Measurements from ENCODE around the gene PEX14. TPM values are rescaled to one million over a fixed set of nuclear protein-coding genes. Genes with fewer than 3 reads are reported as not detected.

The PEX14 gene
- total RNA-seq, 4 donors from 2014 or later, result 10.1 to 22.7 (median 15.1) TPM

DNA sequence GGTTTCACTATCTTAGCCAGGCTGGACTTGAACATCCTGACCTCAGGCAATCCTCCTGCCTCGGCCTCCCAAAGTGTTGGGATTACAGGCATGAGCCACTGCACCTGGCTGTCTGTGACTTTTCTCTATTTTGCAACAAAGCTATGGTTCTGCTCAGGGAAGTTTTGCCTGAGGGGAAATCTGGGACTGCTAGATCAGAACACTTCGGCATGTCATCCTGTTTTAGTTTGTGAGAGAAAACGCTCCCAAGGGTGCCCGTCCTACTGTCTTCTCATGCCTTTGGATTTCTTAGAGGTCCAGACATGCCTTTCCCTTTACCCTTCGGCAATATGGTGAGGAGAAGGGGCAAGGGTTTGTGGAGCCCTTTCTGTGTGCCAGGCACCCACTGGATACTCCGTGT lies 30.5 kb upstream of the PEX14 start:
- Histone ChIP-seq H3K27me3 (no peaks in the 10 kb centered on the region), H3K4me3 (no peak overlapping the region), H3K27ac (no peak overlapping the region), H3K36me3 (peaks cover 0 to 34% of the 10 kb centered on the region in 2 donors), H3K9me3 (no peaks in the 10 kb centered on the region), H3K4me1 (no peaks in the 10 kb centered on the region)
- ATAC-seq, result no peak
- 85 to 97% methylated on average over 5 of the region's 6 CpGs for WGBS, 2 donors (ENCODE audit: low coverage in 1 of 2)
- TF ChIP-seq POLR2A (IDR thresholded peaks at IDR 0.05) (no peak), POLR2AphosphoS5 (IDR thresholded peaks at IDR 0.05) (no peak), EP300 (IDR thresholded peaks at IDR 0.05) (no peak)
- TF ChIP-seq, protein P1, sequence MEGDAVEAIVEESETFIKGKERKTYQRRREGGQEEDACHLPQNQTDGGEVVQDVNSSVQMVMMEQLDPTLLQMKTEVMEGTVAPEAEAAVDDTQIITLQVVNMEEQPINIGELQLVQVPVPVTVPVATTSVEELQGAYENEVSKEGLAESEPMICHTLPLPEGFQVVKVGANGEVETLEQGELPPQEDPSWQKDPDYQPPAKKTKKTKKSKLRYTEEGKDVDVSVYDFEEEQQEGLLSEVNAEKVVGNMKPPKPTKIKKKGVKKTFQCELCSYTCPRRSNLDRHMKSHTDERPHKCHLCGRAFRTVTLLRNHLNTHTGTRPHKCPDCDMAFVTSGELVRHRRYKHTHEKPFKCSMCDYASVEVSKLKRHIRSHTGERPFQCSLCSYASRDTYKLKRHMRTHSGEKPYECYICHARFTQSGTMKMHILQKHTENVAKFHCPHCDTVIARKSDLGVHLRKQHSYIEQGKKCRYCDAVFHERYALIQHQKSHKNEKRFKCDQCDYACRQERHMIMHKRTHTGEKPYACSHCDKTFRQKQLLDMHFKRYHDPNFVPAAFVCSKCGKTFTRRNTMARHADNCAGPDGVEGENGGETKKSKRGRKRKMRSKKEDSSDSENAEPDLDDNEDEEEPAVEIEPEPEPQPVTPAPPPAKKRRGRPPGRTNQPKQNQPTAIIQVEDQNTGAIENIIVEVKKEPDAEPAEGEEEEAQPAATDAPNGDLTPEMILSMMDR (IDR thresholded peaks at IDR 0.05), result no peak

DNA sequence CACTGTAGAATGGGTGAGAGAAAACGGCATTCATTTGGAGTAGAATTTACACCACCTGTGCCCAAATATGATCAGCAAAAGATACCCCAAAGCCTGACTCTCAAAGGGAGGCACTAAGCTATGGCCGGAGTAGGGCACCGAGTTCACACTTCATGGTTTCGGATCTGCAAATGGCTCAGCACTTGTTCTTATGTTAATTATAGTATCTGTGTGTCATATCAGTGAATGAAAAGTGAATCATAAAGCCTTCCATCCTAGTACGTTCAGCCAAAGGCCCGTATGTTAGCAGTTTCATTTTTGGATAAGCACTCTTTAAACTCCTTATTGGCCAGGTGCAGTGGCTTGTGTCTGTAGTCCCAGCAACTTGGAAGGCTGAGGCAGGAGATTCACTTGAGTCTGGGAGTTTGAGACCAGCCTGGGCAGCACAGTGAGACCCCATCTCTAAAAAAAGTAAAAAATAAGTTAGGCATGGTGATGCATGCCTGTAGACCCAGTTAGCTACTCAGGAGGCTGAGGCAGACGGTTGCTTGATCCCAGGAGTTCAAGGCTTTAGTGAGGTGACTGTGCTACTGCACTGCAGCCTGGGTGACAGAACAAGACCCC lies 29.9 kb upstream of the PEX14 start:
- Histone ChIP-seq H3K36me3 (peaks cover 0 to 29% of the 10 kb centered on the region in 2 donors), H3K27me3 (no peaks in the 10 kb centered on the region), H3K9me3 (no peaks in the 10 kb centered on the region), H3K4me1 (peaks cover 0 to under 1% (median 0%) of the 10 kb centered on the region in 3 donors), H3K4me3 (no peak overlapping the region), H3K27ac (no peak overlapping the region)
- no peak for ATAC-seq
- WGBS, 2 donors (ENCODE audit: low coverage in 1 of 2), result 81 to 86% methylated on average over 2 to 5 of the region's 7 CpGs
- no peak for TF ChIP-seq POLR2A (IDR thresholded peaks at IDR 0.05)
- TF ChIP-seq, protein P1 (IDR thresholded peaks at IDR 0.05), result no peak
- TF ChIP-seq POLR2AphosphoS5 (IDR thresholded peaks at IDR 0.05), result no peak
- TF ChIP-seq EP300 (IDR thresholded peaks at IDR 0.05), result no peak

DNA sequence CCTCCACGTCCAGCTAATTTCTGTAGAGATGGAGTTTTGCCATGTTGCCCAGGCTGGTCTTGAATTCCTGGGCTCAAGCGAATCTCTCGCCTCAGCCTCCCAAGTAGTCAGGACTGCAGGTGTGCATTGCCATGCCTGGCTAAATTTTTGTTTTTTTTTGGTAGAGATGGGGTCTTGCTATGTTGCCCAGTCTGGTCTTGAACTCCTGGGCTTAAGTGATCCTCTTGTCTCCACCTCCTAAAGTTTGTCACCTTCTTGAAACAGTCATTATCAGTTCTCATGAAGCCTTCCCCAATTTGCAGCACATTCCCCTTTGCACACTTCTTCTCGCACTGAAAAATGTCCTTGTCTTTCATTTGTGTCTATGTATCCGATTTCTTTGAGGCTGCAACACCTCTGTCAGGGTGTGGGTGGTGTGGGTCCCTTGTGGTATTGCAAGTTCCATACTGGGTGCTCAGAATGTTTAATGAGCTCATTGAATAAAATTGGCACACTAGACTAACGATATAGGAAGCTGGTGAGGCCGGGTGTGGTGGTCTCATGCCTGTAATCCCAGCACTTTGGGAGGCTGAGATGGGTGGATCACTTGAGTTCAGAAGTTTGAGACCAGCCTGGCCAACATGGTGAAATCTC lies 27.8 kb upstream of the PEX14 start:
- ATAC-seq, result no peak
- Histone ChIP-seq H3K27me3 (no peaks in the 10 kb centered on the region), H3K9me3 (no peaks in the 10 kb centered on the region), H3K36me3 (peaks cover 0 to 19% of the 10 kb centered on the region in 2 donors), H3K4me1 (peaks cover 0 to 18% (median 7%) of the 10 kb centered on the region in 3 donors), H3K4me3 (no peak overlapping the region), H3K27ac (no peak overlapping the region)
- WGBS, 2 donors (ENCODE audit: low coverage in 1 of 2), result 88 to 91% methylated on average over 5 of the region's 7 CpGs
- TF ChIP-seq, protein P1 (IDR thresholded peaks at IDR 0.05), result no peak
- no peak for TF ChIP-seq POLR2A (IDR thresholded peaks at IDR 0.05)
- TF ChIP-seq EP300 (IDR thresholded peaks at IDR 0.05), result no peak
- no peak for TF ChIP-seq POLR2AphosphoS5 (IDR thresholded peaks at IDR 0.05)

DNA sequence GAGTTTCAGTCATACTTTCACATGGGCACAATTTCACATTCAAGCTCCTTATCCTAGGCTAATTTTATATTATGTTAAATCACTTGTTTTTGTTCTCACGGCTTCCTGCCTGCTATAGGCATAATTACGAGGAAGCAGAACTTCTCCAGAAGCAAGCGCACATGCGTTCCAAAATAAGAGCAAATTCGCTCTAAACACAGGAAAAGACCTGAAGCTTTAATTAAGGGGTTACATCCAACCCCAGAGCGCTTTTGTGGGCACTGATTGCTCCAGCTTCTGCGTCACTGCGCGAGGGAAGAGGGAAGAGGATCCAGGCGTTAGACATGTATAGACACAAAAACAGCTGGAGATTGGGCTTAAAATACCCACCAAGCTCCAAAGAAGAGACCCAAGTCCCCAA lies 25.0 kb upstream of the PEX14 start, which contains the start of gene CORT:
TSS of gene CORT (plus strand) at position 281 of the 400 bp plus-strand sequence. CDS start 193 bp downstream, outside the sequence.
- 82 to 100% methylated on average over 1 to 10 of the region's 10 CpGs for WGBS, 2 donors (ENCODE audit: low coverage in 1 of 2)
- ATAC-seq, result no peak
- H3K4me3 ChIP-seq, result no peak within 1 kb of the TSS
- H3K9me3 ChIP-seq, result no peaks in the 10 kb centered on the region
- H3K27ac ChIP-seq, result no peak within 1 kb of the TSS
- H3K36me3 ChIP-seq, result peaks cover 0 to 6% of the 10 kb centered on the region in 2 donors
- no peak for TF ChIP-seq POLR2AphosphoS5 (IDR thresholded peaks at IDR 0.05)
- no peak for TF ChIP-seq EP300 (IDR thresholded peaks at IDR 0.05)
- TF ChIP-seq, protein P1 (IDR thresholded peaks at IDR 0.05), result no peak
- no peak for TF ChIP-seq POLR2A (IDR thresholded peaks at IDR 0.05)
- H3K27me3 ChIP-seq, result no peaks in the 10 kb centered on the region
- peaks cover 0 to 18% (median 7%) of the 10 kb centered on the region in 3 donors for H3K4me1 ChIP-seq

Measured in gastroesophageal sphincter (tissue), 4 donors.